Glomerular endothelial cell (primary cell): ENCODE results near the gene TPCN2. TPM values are rescaled to one million over a fixed set of nuclear protein-coding genes. Genes with fewer than 3 reads are reported as not detected.
"Not testable (repeated sequence)": the region's sequence is repeated elsewhere in the genome, so short reads cannot be mapped to it uniquely, and the experiment has no call there.

Experiments used
- DNase-seq: peaks from one replicate; pipeline ENCODE4 v3.0.0-alpha.2; 2011; ENCODE audit warnings: low read depth, low spot score; ENCODE audit errors: extremely low read depth
- total RNA-seq: library from RNA; depleted of rRNA; stranded (reverse); fragments of >200 nt; gene quantifications from 2 replicates; pipeline ENCODE4 v1.2.3, GENCODE V29; 2015

TPCN2 gene
- 7.8 and 19.7 TPM in 2 replicates for total RNA-seq

DNA sequence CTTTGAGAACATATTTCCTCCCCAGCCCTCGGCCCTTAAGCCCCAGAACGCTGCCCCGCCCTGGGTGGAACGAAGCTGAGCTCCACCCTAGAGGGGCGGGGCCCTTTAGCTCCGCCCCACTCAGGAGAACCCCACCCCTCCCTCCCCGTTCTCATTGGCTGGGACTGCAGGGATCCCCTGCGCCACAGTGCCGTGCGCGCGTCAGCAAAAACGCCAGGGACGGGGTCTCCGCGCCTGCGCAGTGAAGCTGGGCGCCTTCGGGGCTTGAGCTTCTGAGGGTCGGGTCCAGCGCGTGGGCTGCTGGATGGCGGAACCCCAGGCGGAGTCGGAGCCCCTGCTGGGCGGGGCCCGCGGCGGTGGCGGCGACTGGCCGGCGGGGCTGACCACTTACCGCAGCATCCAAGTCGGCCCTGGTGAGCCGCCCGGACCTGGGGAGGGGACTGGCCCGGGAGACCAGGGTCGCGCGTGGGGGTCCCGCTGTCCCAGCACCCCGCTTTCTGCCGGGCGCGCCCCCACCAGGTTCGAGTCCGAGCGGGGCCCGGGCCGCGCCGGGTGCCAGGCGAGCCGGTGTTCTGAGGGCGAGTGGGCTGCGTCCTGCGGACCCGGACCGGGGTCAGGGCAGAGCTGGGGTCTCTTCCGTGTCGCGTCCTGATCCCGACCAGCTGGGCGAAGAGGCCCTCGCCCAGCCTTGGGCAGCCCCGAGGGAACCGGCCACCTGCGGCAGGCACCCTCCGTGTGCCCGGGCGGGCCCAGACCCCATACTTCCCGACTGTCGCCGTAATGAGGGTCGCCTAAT, at the start of gene TPCN2:
Gene TPCN2 (plus strand): TSS at position 239 of the 796 bp plus-strand sequence. CDS start 66 bp downstream, at position 305.
- peak; percentile 52 for DNase-seq

DNA sequence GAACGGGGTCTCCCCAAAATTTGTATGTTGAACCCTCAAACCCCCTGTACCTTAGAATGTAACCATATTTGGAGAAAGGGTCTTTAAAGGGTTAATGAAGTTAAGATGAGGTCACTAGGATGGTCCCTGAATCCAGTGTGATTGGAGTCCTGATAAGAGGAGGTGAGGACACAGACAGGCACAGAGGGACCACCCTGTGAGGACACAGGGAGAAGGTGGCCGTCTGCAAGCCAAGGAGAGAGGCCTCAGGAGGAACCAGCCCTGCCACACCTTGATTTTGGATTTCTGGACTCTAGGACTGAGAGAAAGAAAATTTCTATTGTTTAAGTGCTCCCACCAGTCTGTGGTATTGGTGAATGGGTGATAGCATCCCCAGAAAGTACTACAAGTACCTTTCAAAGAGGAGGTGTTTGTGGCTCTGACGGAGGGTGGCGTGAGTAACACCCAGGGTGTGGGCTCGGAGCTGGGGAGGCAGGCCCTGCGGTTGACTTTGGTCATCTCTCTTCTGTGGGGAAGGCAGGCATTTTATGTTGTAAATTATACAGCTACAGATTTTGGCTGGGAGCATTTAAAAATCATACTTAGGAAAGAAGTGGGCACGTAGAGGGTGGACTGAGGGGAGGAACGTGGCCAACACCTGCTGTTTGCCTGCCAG, 49.5 kb upstream of the TPCN2 start:
- DNase-seq: no peak

DNA sequence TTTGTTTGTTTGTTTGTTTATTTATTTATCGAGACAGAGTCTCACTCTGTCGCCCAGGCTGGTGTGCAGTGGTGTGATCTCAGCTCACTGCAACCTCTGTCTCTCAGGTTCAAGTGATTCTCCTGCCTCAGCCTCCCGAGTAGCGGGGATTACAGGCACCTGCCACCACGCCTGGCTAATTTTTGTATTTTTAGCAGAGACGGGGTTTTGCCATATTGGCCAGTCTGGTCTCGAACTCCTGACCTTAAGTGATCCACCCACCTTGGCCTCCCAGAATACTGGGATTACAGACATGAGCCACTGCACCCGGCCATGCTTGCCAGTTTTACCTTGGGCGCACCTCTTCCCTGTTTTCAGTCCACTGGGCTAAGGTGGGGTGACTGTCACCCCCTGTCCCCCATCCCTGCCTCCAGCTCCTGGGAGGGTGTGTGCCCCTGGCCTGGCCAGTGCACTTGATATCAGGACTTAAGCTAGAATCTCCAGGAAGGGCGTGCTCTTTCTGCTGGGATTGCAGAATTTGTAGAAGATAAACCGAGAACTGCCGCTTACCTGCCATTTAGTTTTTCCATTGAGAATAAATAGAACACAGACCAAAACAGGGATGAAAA, 48.9 kb upstream of the TPCN2 start:
- DNase-seq: not testable (repeated sequence)

DNA sequence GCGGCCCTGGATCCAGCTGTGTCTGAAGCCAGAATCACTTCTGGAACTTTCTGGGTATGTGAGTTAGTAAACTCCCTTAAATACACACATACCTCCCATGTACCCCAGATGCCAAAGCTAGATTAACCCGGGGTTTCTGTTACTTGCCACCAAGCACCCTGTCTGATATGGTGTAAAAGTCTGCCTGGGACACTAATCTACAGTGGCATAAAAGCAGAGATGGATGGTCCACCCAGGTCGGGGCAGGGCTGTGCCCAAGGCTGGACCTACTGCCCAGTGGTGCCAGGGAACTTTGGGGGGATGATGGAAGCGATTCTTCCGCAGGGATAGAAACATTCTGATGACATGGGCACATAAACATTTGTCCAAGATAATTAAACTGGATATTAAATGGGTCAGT, 48.3 kb upstream of the TPCN2 start:
- no peak for DNase-seq

DNA sequence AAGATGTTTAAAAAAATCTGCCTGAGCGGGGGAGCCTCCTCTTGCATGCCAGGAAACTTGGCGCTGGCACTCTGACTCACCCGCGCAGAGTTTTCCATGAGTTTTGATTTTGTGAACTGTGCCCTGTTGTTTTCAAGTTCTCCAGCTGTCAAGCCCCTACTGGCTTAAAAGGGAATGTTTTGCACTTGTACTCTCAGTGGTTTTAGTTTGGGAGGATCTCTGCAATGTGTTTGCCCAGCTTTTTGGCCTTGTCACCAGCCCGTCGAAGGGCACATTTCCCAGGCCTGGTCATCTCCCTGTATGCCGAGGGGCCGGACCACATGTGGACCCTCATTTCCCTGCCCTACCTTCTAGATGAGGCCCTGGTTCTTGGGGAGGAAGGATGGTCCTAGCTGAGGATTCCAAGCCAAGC, 47.9 kb upstream of the TPCN2 start:
- peak; percentile 31 for DNase-seq

DNA sequence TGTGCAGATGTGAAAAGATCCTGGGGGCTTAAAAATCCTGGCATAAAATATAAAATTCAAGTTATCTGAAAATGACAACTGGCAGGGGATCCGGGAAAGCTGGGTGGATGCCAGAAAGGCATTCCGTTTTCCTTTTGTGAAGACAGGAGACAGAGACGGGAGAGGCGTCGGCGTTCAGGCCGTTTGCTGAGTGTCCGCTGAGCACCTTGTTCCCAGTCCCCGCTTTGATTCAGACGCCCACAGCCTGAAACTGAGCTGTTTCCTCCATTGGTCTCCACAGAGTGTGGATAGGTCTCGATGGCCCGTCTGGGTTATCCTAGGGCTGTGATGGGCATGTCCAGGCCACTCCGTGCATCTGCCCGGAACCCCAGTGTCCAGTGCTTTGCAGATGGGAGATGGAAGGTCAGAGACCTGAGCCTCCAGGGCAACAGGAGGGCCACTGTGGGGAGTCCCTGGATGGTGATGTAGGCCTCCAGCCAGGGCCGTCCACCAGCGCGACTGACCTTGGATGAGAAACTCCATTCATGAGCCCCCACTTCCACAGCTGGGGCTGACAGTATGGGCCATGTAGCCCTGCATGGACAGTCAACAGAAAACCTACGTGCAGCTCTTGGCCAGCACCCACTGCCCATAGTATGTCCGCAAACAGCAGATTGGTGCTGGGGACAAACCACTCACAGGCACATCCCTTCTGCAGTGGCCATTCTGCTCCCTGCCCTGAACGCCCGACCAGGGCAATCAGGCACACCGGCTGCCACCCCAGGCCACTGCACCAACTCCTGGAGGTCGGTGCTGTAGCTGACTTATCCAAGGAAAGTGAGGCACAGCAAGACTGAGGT, 47.3 kb upstream of the TPCN2 start:
- no peak for DNase-seq

DNA sequence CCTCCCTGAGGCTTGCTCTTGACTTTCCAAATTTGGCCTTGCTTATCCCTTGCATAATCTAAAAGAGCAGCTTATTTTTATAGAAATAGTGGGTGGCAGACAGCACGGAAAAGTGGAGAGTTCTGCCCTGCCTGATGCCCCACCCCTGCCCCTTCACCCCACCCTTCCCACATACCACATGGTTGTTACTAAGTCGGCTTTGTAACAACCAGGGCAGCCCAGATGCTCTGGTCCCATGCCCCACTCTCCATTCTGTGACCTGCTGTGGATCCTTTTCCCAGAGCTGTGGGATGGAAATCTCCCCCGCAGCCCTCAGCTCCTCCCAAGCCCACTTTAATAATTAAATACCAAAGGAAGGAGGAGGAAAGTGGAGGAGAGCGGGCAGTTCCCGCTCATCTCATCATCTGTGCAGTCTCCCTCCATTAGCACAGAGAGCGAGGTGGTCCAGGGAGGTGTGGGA, 46.6 kb upstream of the TPCN2 start:
- no peak for DNase-seq

DNA sequence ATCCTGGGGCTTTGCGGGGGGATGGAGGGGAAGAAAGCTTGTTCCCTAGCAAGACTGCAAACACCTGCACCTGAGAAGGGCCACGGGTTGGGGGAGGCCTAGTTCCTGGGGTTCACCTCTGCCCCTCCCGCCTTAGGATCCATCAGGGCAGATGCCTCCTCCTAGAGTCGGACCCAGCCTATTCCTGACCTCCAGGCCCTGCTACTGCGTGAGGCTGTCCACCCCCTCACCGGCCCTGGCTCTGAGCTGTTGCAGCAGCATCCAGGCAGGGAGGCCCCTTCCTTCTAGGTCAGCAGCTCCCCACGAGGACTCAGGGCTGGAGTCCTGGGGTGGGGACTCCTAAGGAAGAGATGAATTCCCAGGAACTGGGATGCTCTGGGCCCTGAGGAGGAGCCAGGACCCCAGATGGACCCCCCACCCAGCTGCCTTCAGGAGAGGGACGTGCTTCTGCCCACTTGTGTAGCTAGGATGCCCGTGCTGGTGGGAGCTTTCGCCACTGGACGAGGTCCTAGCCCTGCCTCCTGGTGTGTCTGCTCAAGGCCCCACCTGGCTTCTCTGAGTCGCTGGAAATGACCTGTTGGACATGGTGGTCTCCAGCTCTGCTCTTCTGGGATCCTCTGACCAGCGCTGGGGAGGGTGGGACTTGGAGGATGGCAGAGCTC, 46.0 kb upstream of the TPCN2 start:
- no peak for DNase-seq

DNA sequence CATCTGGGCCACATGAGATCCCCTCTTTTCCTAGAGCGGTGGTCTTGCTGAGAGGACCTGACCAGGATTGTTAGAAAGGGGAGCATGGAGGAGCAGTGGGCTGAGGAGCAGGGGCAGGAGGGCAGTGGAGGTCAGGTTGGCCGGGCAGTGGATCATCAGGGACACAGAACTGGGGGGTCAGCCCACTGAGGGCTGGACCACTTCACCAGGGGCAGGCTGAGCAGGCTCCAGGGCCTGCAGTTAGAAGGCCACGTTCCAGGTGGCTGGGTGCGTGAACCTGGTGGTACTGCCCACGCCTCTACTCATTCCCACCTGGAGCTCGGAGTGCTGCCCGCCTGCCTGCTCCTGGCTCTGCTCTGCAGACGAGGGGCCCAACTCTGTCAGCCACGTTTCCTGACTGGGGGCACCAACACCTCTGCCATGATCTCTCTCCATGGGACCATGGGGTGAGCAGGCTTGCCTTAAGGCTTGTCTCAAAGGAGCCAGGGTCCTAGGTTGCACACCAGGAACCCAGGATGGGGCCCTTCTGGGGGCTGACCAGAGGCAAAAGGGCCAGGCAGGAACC, 45.3 kb upstream of the TPCN2 start:
- DNase-seq: no peak

DNA sequence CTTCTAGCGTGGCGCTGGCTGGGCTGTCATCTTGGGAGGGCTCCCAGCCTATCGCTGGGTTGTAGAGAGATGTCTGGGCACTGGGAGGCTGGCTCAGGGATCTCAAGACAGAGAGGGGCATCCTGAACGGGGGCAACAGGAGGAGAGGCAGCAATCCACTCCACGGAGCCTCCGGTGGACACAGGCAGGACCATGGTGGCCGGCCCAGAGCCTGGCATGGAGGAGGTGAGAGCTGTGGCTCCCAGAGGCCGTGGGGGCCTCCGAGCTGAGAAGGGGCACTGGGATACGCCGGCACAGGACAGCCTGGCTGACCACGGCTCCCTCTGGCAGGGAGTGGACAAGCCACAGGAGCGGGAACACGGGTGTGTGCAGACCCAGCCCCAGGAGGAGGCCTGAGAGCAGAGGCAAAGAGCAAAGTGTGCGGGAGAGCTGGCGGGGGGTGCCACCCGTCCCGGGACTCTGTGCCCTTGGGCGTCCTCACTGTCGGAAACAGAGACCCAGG, 44.8 kb upstream of the TPCN2 start:
- no peak for DNase-seq

DNA sequence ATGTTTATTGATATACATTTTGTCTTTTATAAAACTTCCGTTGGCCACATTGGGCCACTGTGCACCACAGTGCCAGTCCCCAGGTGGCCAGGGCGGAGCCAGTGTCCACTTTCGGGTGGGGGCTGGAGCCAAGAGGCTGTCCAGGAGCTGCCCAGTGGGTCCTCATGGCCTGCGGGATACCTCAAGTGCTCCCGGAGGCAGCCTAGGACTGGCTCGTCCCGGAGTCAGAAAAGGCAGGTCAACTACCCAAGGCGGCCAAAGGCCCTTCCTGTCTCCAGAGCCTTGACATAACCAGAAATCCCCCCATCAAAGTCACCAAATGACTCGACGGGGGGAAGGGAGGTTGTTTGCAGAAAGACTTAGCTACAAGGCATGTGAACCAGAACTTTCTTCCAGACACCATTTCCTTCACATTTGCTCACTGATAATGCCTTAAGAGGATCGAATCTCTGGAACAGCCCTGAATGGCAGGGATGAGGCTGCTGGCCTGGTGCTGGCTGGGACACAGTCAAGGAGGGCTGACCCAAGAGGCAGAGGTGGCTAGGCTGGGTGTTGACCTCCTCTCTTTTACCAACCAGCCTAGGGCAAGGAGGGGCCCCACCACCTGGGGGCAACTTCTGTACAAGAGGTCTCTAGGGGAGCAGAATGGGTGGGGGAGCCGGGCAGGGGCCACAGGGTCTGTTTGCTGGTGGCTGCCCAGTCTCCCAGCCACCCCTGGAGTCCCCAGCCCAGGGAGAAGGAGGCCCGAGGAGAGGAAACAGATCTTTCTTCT, 44.1 kb upstream of the TPCN2 start:
- DNase-seq: no peak

DNA sequence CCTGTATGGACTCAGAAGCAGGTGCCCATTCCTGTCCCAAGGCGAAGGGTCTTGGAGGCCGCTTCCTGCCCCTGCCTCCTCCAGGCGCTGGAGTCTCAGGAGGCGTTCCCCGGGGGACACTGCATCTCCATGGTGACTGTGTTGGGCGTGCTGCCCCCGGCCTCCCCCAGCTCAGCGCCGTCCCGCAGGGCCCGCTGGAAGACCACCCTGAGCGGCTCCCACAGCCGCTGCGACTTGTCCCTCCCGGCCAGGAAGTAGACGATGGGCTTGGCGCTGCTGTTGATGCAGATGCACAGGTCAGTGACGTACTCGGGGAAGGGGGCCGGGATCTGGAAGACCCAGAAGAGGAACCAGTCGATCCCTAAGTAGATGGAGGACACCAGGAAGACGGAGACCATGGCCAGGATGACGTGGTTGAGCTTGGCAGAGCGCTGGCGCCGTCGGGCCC, 43.5 kb upstream of the TPCN2 start:
- no peak for DNase-seq

DNA sequence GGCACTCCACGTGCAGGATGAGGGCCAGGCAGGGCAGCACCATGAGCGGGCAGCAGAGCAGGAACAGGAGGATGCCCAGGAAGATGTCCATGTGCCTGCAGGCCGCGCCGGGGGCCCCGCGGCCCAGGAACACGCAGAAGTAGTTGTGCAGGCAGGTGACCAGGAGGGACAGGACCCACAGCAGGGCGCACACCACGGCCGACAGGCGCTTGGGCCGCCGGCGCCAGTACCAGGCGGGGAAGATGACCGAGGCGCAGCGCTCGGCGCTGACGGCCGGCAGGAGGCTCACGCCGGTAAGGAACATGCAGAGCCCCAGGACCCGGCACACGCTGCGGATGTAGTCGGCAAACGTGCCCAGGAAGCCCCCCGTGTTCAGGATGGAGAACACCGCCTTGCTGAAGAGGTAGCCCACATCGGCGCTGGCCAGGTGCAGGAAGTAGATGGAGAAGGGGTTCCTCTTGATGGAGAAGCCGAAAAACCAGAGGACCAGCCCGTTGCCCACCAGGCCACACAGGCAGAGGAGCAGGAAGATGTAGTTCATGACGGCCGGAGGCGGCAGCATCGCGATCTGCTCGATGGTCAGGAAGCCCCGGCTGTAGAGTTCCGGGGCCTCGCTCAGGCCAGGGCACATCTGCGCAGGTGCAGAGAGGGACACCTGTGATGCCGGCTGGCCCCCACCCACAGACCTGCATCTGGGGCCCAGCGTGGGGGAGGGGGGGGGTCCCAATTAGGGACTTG, 42.9 kb upstream of the TPCN2 start:
- no peak for DNase-seq

DNA sequence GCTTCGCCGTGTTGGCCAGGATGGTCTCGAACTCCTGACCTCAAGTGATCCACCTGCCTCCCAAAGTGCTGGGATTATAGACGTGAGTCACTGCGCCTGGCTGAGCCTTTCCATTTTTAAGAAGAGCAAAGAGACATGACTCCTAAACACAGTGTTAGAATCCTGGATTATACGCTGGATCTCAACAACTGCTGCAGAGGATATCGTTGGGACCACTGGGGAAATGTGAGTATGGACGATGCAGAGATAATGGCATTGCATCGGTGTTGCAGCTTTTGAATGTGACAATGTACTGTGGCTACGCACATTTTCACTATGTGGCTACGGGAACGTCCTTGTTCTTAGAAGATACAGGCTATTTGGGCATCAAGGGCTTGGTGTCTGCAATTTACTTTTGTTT, 41.9 kb upstream of the TPCN2 start:
- no peak for DNase-seq

DNA sequence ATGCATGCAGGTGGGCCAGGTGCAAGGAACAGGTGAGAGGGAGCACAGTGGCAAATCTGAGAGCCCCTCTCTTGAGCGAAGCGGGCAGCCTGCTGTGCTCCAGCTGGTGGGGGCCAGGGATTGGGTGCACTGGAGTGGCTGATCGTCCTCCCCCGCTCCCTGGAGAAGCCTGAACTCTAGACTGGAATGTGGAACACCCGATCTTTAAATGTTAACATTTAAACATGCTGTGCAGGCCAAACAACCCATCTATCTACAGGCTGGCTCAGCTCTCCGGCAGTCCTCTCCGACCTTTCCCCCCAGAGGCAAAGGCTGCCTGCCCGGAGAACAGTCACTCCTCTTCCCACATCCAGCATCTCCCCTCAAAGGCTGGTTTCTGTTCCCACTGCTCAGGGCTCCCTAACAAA, 40.8 kb upstream of the TPCN2 start:
- no peak for DNase-seq

DNA sequence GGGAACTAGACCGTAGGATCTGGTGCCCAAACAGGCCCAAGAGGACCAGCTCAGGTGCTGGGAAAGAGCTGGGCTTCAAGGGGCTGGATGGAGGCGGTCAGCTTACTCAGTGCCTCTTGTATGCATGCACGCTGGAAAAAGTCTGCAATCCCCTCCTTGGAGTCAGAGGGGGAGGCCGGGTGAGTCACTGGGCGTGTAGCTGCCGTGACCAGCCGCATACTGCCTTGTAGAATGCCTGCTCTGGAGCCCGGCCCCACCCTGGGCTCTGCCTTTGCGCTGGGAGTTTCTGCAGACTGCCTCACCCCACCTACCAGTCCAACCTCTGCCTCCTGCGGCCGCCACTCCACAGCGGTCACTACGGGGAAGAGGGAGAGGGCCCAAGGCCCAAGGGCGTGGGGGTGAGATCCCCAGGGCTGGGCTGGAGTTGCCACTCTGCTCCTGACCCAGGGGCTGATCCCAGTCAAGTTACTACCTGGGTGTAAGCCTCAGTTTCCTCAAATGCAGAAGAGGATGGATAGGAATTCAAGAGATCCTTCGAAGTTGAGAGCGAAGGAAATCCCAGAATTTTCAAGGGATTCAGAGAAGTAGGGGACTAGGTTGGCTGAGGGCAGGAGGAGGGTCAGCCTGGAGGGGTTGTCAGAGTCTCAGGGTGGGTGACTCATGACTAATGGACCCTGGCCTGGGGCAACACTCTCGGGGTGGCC, 39.8 kb upstream of the TPCN2 start:
- DNase-seq: no peak

DNA sequence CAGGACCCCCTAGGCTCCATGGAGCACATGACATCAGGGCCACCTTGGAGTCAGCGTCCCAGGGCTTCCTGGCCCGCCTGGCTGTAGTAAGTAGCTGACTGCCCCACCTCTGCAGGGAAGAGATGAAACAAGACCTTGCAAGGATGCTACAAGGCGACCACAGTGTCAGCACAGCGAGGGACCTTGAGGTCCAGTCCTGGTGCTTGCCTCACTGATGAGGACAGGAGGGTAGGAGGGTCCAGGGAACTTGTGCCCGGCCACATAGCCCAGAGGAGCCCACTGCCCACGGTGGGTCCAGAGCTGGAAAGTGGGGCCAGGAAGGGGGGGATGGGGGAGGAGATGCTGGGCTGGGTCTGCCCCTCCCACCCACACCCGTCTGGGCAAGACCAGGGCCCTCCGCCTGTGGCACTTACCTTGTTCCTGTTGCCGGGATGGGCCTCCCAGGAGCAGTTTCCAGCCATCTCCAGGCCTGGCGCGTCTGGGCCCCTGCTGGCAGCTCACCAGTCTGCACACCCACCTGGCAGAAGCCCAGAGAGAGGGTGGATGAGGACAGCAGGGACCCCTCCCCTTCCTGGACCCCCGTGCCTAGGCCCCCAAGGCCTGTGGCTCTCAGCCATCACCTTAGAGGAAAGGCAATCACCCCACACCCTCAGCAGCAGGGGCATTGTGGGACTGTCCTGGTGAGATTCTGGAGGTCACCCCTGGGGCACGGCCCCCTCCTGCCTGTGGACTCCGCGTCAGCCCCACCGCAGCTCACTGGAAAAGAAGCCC, 39.1 kb upstream of the TPCN2 start:
- no peak for DNase-seq
